HCEC 1CT (cell line): ENCODE measurements around the gene SPPL2A.
"Not testable (repeated sequence)": the region's sequence is repeated elsewhere in the genome, so short reads cannot be mapped to it uniquely, and the experiment has no call there.

ENCODE experiments used
- DNase-seq: peaks from one replicate; pipeline ENCODE4 v3.0.0-alpha.2; 2017

The SPPL2A gene

DNA sequence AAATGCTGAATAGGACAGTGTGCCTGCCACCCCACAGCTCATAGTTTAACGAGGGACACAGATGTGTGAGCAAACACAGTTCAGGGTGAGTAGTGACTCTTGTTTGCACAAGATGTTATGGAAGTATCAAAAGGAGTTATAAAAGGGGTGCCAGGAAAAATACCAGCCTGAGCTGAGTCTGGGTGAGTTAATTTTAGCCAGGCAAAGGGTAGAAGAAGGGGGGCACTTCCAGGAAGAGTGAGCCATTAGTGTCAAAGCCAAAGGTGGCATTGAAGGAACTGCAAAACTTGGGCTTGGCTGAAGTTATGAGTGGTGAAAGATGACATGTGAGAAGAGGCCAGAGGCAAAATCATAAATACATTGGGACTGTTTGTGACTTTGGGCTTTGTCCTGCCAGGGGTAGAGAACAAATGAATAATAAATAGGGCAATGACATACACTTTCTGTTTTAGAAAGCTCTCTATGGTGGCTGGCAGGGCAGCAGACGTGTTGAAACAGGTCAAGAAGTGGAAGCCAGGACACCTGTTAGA is 1.9 kb upstream of the SPPL2A start:
- no peak for DNase-seq

DNA sequence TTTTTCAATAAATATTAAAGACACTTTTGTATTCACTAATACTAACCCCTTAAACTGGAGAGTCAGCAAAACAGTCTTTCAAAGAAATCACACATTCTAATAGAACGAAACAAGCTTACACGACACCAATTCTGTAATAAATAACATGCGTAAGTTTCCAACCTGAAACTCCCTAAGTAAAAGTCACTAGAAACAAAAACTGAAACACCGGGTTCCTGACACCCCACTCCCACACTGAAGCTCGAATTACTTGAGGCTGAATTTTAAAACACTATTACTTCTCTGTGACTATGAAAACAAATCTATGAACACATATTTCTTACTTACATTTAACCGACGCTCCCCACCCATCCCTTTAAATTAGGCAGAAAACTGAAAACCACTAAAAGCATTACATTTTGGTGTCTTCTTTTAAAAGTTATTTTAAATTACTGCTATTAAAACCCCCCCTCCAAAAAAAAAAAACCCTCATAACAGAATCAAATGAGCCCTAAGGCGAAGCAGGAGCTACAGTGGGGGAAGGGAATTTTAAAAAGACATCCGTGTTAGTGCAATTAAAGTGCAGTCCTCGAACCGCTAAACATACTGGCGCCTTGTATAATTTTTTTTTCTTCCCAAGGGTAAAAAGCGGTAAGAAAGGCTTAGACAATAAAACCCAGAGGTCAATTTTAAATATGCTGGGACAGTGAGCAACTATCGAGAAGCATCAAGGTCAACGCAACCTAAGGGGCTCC is 878 bp downstream of the SPPL2A start:
- DNase-seq: peak; percentile 15

- DNase-seq: peak; percentile 26
These were observed 6.7 kb downstream of the SPPL2A start for GRCh38 chr15:50758712-50759205.

GRCh38 chr15:50753463-50753862 is 12.0 kb downstream of the SPPL2A start:
- no peak for DNase-seq

DNA sequence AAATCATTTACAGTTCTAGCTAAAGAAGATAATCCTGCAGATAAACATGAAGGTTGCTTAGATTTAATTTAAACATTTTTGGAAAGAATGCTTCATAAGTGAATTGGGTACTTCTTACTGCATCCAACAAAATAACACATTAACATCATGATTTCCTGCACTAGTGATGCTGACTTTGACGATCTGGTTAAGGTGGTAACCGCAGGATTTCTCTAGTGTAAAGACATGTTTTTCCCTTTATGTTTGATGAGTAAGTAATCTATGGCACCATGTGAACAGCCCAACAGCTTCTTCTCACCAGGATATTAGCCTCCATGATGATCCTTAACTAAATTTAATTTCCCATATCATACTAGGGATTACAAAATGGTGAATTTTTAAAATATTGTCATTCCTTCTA is 14.1 kb downstream of the SPPL2A start:
- no peak for DNase-seq

DNA sequence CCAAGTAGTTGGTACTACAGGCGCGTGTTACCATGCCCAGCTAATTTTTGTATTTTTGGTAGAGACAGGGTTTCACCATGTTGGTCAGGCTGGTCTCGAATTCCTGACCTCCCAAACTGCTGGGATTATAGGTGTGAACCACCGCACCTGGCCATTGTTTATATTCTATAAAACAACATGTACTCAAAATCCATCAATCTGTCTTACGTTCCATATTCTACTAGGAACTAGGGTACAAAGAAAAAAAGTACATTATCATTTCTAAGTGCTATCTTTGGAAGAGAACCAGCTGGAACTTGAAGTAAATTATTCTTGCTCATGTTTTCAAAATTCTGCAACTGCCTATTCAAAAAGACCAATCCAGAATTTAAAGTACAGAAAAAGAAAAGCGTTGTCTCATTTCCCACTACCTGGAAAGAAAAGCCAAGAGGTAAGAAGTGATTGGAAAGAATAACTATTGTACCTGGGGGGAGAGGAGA is 15.2 kb downstream of the SPPL2A start:
- DNase-seq: no peak

GRCh38 chr15:50747523-50747922 is 18.0 kb downstream of the SPPL2A start:
- DNase-seq: no peak

DNA sequence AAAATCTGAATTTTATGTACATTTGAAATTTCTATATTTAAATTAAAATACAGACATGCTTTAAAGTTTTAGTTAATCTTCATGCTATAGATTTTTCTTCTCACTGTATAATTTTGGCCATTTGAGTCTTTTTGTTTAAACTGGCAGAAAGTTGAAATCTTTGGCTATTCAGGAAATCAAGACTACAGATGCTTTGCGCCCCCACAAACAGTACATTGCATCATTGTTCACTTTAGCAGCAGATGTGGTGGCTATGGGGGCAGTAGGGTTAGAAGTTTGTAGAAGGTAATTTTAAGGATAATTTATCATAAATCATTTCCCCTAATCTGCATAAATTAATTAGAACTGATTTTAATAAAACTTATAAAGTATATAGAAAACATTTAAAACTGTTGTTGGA is 20.9 kb downstream of the SPPL2A start:
- DNase-seq: no peak

- DNase-seq: no peak
These were observed 24.6 kb downstream of the SPPL2A start for GRCh38 chr15:50740955-50741354.

DNA sequence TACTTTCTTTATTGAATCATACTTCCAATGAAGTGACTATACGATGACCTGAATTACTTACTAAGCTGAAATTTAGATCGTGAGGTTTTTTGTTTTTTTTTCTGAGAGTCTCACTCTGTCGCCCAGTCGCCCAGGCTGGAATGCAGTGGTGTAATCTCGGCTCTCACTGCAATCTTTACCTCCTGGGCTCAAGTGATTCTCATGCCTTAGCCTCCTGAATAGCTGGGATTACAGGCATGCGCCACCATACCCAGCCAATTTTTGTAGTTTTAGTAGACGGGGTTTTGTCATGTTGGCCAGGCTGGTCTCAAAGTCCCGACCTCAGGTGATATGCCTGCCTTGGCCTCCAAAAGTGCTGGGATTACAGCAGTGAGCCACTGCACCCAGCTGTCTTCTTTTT is 28.7 kb downstream of the SPPL2A start:
- DNase-seq: no peak

GRCh38 chr15:50735156-50735555 is 30.4 kb downstream of the SPPL2A start:
- DNase-seq: no peak

GRCh38 chr15:50726315-50726714 is 39.2 kb downstream of the SPPL2A start:
- no peak for DNase-seq

GRCh38 chr15:50718700-50719125 is 46.8 kb downstream of the SPPL2A start:
- no peak for DNase-seq

DNA sequence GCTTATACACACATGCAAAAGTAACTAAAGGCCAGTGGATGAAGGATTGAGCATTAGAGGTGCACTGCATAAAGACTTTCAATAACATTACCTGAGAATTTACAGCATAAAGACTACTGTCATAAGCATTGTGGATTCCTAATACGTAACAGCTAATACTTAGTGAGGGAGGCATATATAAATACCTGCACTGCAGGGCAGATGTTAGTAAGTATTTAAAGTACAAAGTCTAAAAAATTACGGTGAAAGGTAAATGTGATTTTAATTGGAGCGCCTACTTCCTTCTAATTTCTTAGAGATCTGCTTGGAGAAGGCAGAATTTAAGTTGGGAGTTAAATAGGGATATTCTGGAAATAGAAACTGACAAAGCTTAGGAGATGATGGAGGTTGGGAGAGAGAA is 53.5 kb downstream of the SPPL2A start:
- DNase-seq: no peak

GRCh38 chr15:50710585-50710984 is 54.9 kb downstream of the SPPL2A start:
- DNase-seq: no peak

- DNase-seq: no peak
These were observed 57.6 kb downstream of the SPPL2A start for GRCh38 chr15:50707878-50708427.

- DNase-seq: peak; percentile 41
These were observed 62.7 kb downstream of the SPPL2A start for GRCh38 chr15:50702762-50703334.

GRCh38 chr15:50698101-50698500 is 67.4 kb downstream of the SPPL2A start:
- DNase-seq: no peak

GRCh38 chr15:50697109-50697797 is 68.3 kb downstream of the SPPL2A start:
- peak; percentile 58 for DNase-seq

GRCh38 chr15:50694634-50695165 is 70.8 kb downstream of the SPPL2A start:
- DNase-seq: not testable (repeated sequence)

DNA sequence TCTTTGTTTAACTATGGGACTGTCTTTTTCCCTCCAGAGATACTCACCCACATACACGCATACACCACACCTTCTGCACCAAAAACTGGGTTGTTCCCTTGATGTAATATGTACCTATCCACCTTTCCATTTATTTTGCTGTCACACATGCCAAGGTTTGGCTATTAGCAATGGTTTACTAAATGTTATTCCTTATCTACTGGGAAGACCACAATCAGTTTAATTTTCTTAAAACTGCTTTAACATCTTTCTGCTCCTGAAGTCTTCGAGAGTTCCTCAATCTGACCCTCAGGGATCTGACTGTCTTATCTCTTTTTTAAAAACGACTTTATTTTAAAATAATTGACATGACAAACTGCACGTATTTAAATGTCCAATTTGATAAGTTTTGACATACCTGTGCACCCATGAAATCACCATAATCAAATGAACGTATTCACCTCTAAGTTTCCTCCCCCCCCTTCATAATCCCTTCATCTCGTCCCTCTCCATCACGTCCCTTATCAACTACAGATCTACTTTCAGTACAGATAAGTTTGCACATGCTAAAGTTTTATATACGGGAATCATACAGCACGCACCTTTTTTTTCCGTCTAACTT is 78.1 kb downstream of the SPPL2A start:
- no peak for DNase-seq

- peak; percentile 86 for DNase-seq
These were observed 78.8 kb downstream of the SPPL2A start, which contains the start of gene TRPM7 for GRCh38 chr15:50686469-50687301. TRPM7 (minus strand) TSS chr15:50686797; CDS start chr15:50686533, 264 bp downstream.
